Activated B cell treated with CpG ODN at 0.5 μM for 24 hours (primary cell): ENCODE measurements around the gene PARVB. TPM values are rescaled to one million over a fixed set of nuclear protein-coding genes. Genes with fewer than 3 reads are reported as not detected.

ENCODE experiments used
- ATAC-seq: fragments of 200-7000 bp; cut with Tn5 transposase; one replicate; pipeline ENCODE4 v1.10.0; 2021; ENCODE audit warnings: low read depth, mild to moderate bottlenecking, moderate library complexity
- CTCF ChIA-PET: fragments of 350-600 bp; sonication (Branson Sonifier 250); formaldehyde crosslinking; loops from one replicate; lab custom pipeline; 2021; ENCODE audit warnings: antibody characterized with exemption; lab: Charles Lee
- POLR2A ChIA-PET: fragments of 350-600 bp; sonication (Branson Sonifier 250); formaldehyde crosslinking; loops from one replicate; lab custom pipeline; 2021; ENCODE audit warnings: antibody characterized with exemption; lab: Charles Lee
- DNase-seq: peaks from one replicate; pipeline ENCODE4 v3.0.0; 2022
- H3K27ac Mint-ChIP-seq: one replicate; pipeline ENCODE4 v1.8.0; 2020; ENCODE audit warnings: mixed read lengths
- H3K27me3 Mint-ChIP-seq: one replicate; pipeline ENCODE4 v1.8.0; 2021; ENCODE audit warnings: mixed read lengths
- H3K36me3 Mint-ChIP-seq: one replicate; pipeline ENCODE4 v1.8.0; 2021; ENCODE audit warnings: low read depth, mixed read lengths
- H3K4me1 Mint-ChIP-seq: one replicate; pipeline ENCODE4 v1.8.0; 2021; ENCODE audit warnings: mixed read lengths
- H3K4me3 Mint-ChIP-seq: one replicate; pipeline ENCODE4 v1.8.0; 2020; ENCODE audit warnings: mild to moderate bottlenecking, mixed read lengths
- H3K9me3 Mint-ChIP-seq: one replicate; pipeline ENCODE4 v1.8.0; 2020; ENCODE audit warnings: mixed read lengths
- CTCF ChIP-seq: fragments of 200-600 bp; IDR thresholded peaks from one replicate; pipeline ENCODE4 v1.8.0; 2022; ENCODE audit warnings: antibody characterized with exemption, mild to moderate bottlenecking
- intact Hi-C: fragments of 100-400 bp; cut with micrococcal nuclease; formaldehyde crosslinking; loops from one replicate; pipeline ENCODE4 v1.15.1; 2024
- total RNA-seq: library from RNA; stranded (reverse); gene quantifications from 2 replicates; pipeline ENCODE4 v1.2.3, GENCODE V29; 2022

The PARVB gene
- total RNA-seq, 1 donor from 2014 or later, result 53.5 TPM

GRCh38 chr22:44161673-44162072, 137.6 kb downstream of the PARVB start:
- ChIA-PET POLR2A (no interaction called here), CTCF (no interaction called here)
- H3K9me3 Mint-ChIP-seq, result no peaks in the 10 kb centered on the region
- DNase-seq (no peak), ATAC-seq (no peak)
- no peak for TF ChIP-seq CTCF
- H3K4me1 Mint-ChIP-seq, result no peaks in the 10 kb centered on the region
- no peaks in the 10 kb centered on the region for H3K27me3 Mint-ChIP-seq
- intact Hi-C loops, result no loop called here
- peaks cover 58% of the 10 kb centered on the region for H3K36me3 Mint-ChIP-seq
- no peak overlapping the region for H3K27ac Mint-ChIP-seq
- H3K4me3 Mint-ChIP-seq, result no peak overlapping the region

- intact Hi-C loops, result no loop called here
- DNase-seq (no peak), ATAC-seq (no peak)
- CTCF ChIA-PET, result no interaction called here
- no peaks in the 10 kb centered on the region for H3K9me3 Mint-ChIP-seq
- POLR2A ChIA-PET, result no interaction called here
- no peak overlapping the region for H3K4me3 Mint-ChIP-seq
- peaks cover 54% of the 10 kb centered on the region for H3K36me3 Mint-ChIP-seq
- H3K4me1 Mint-ChIP-seq, result no peaks in the 10 kb centered on the region
- no peaks in the 10 kb centered on the region for H3K27me3 Mint-ChIP-seq
- no peak overlapping the region for H3K27ac Mint-ChIP-seq
- no peak for TF ChIP-seq CTCF
Measured at GRCh38 chr22:44162960-44163359, 138.9 kb downstream of the PARVB start.

- ChIA-PET CTCF (no interaction called here), POLR2A (no interaction called here)
- H3K36me3 Mint-ChIP-seq, result peaks cover 54% of the 10 kb centered on the region
- no peaks in the 10 kb centered on the region for H3K9me3 Mint-ChIP-seq
- no peak overlapping the region for H3K4me3 Mint-ChIP-seq
- intact Hi-C loops, result no loop called here
- DNase-seq, result no peak
- no peak for ATAC-seq
- TF ChIP-seq CTCF, result no peak
- H3K27ac Mint-ChIP-seq, result no peak overlapping the region
- H3K4me1 Mint-ChIP-seq, result no peaks in the 10 kb centered on the region
- no peaks in the 10 kb centered on the region for H3K27me3 Mint-ChIP-seq
Measured at GRCh38 chr22:44163536-44163935, 139.4 kb downstream of the PARVB start.

GRCh38 chr22:44164031-44164430, 139.9 kb downstream of the PARVB start:
- H3K9me3 Mint-ChIP-seq, result no peaks in the 10 kb centered on the region
- no peak overlapping the region for H3K27ac Mint-ChIP-seq
- no peaks in the 10 kb centered on the region for H3K27me3 Mint-ChIP-seq
- H3K4me3 Mint-ChIP-seq, result no peak overlapping the region
- ChIA-PET POLR2A (no interaction called here), CTCF (no interaction called here)
- TF ChIP-seq CTCF, result no peak
- DNase-seq (no peak), ATAC-seq (no peak)
- H3K4me1 Mint-ChIP-seq, result no peaks in the 10 kb centered on the region
- intact Hi-C loops, result no loop called here
- H3K36me3 Mint-ChIP-seq, result peaks cover 54% of the 10 kb centered on the region

GRCh38 chr22:44165286-44165874, 141.3 kb downstream of the PARVB start:
- Mint-ChIP-seq H3K4me3 (no peak overlapping the region), H3K36me3 (peaks cover 47% of the 10 kb centered on the region), H3K27ac (no peak overlapping the region), H3K9me3 (no peaks in the 10 kb centered on the region), H3K27me3 (no peaks in the 10 kb centered on the region), H3K4me1 (no peaks in the 10 kb centered on the region)
- DNase-seq, result no peak
- intact Hi-C loops, result no loop called here
- CTCF ChIA-PET, result no interaction called here
- no peak for TF ChIP-seq CTCF
- ATAC-seq, result no peak
- POLR2A ChIA-PET, result interaction anchor here (1.0 kb wide), 1 partner anchor 16 kb away, joined by 3 read pairs; the partner anchor contains the start of gene PARVG
